A673 (cell line): ENCODE measurements around the gene SPX. TPM values are rescaled to one million over a fixed set of nuclear protein-coding genes. Genes with fewer than 3 reads are reported as not detected.

ENCODE experiments used
- BruUV-seq: library from RNA; stranded (reverse); fragments of 400-500 nt; replicated peaks from 2 replicates; lab custom pipeline; 2021; lab: Mats Ljungman, UMichigan
- CTCF ChIA-PET: fragments of 300-600 bp; sonication (Branson Sonifier 250); formaldehyde crosslinking; loops from one replicate; lab custom pipeline; 2022; ENCODE audit warnings: antibody characterized with exemption; lab: Charles Lee
- POLR2A ChIA-PET: fragments of 300-600 bp; sonication (Branson Sonifier 250); formaldehyde crosslinking; loops from one replicate; lab custom pipeline; 2022; ENCODE audit warnings: antibody characterized with exemption; ENCODE audit not compliant: low non-redundant PET; lab: Charles Lee
- DNase-seq: peaks from one replicate; pipeline ENCODE4 v3.0.0-alpha.2; 2015; ENCODE audit warnings: low spot score
- H3K27ac ChIP-seq: fragments of 200-600 bp; sonication (generic); 2 replicates; pipeline ENCODE4 v1.5.1; 2016; ENCODE audit warnings: mixed run types, low read depth, mild to moderate bottlenecking, mixed read lengths, antibody characterized with exemption, low read length; ENCODE audit not compliant: poor library complexity, severe bottlenecking
- H3K27me3 ChIP-seq: fragments of 200-600 bp; sonication (generic); replicated peaks from 2 replicates; pipeline ENCODE4 v1.6.1; 2017; ENCODE audit warnings: mixed run types, low read depth, mild to moderate bottlenecking, mixed read lengths, antibody characterized with exemption, low read length; ENCODE audit not compliant: insufficient read depth, poor library complexity
- H3K36me3 ChIP-seq: fragments of 200-600 bp; sonication (generic); 2 replicates; pipeline ENCODE4 v1.6.1; 2016; ENCODE audit warnings: mixed run types, mild to moderate bottlenecking, mixed read lengths, antibody characterized with exemption, low read length; ENCODE audit not compliant: insufficient read depth, poor library complexity, severe bottlenecking
- H3K4me1 ChIP-seq: fragments of 200-600 bp; sonication (generic); 2 replicates; pipeline ENCODE4 v1.6.1; 2017; ENCODE audit warnings: mixed run types, mild to moderate bottlenecking, mixed read lengths, antibody characterized with exemption, low read length; ENCODE audit not compliant: insufficient read depth, poor library complexity, severe bottlenecking
- H3K4me3 ChIP-seq: fragments of 200-600 bp; sonication (generic); 2 replicates; pipeline ENCODE4 v1.5.1; 2016; ENCODE audit warnings: low read depth, mixed run types, mild to moderate bottlenecking, mixed read lengths, low read length; ENCODE audit not compliant: poor library complexity, severe bottlenecking
- H3K9me3 ChIP-seq: fragments of 200-600 bp; sonication (generic); 2 replicates; pipeline ENCODE4 v1.6.1; 2016; ENCODE audit warnings: mixed run types, low read depth, mild to moderate bottlenecking, mixed read lengths, antibody characterized with exemption, low read length; ENCODE audit not compliant: poor library complexity, severe bottlenecking
- CTCF ChIP-seq: fragments of 300-800, 200-600 bp; sonication (generic); conservative IDR thresholded peaks from 2 replicates; pipeline ENCODE4 v1.5.1; 2017; ENCODE audit warnings: low read depth, mild to moderate bottlenecking, antibody characterized with exemption, low read length, moderate library complexity, mixed read lengths
- EZH2 ChIP-seq: fragments of 200-600 bp; sonication (generic); IDR thresholded peaks from 2 replicates; pipeline ENCODE4 v1.6.1; 2017; ENCODE audit warnings: borderline replicate concordance, low read depth, mild to moderate bottlenecking, mixed read lengths, antibody characterized with exemption, low read length; ENCODE audit not compliant: poor library complexity, severe bottlenecking
- intact Hi-C: fragments of 100-400 bp; cut with micrococcal nuclease; formaldehyde crosslinking; loops from one replicate; pipeline ENCODE4 v1.10.0; 2022; ENCODE audit not compliant: unreplicated experiment
- total RNA-seq: library from RNA; stranded (reverse); gene quantifications from 2 replicates; pipeline ENCODE4 v1.2.3, GENCODE V29; 2021

Gene SPX
- total RNA-seq, 1 experiment from 2014 or later: 0.28 TPM

- no TSS peak for BruUV-seq
- H3K27ac ChIP-seq: no peak overlapping the region
- no peaks in the 10 kb centered on the region for H3K9me3 ChIP-seq
- H3K4me1 ChIP-seq: no peaks in the 10 kb centered on the region
- no peak overlapping the region for H3K4me3 ChIP-seq
- intact Hi-C loops: no loop called here
- POLR2A ChIA-PET: no interaction called here
- H3K36me3 ChIP-seq: no peaks in the 10 kb centered on the region
- CTCF ChIA-PET: no interaction called here
- TF ChIP-seq CTCF (no peak), EZH2 (no peak)
- H3K27me3 ChIP-seq: no peaks in the 10 kb centered on the region
- DNase-seq: no peak
Measured at GRCh38 chr12:21559855-21560569, 33.9 kb downstream of the SPX start.

- TF ChIP-seq CTCF (no peak), EZH2 (no peak)
- ChIA-PET CTCF (no interaction called here), POLR2A (no interaction called here)
- Histone ChIP-seq H3K27ac (no peak overlapping the region), H3K27me3 (no peaks in the 10 kb centered on the region), H3K36me3 (no peaks in the 10 kb centered on the region), H3K4me1 (no peaks in the 10 kb centered on the region), H3K4me3 (no peak overlapping the region), H3K9me3 (no peaks in the 10 kb centered on the region)
- no peak for DNase-seq
- intact Hi-C loops: no loop called here
- BruUV-seq: no TSS peak
Measured at GRCh38 chr12:21561158-21561557, 35.1 kb downstream of the SPX start.

GRCh38 chr12:21562859-21563258 lies 36.8 kb downstream of the SPX start:
- TF ChIP-seq EZH2 (no peak), CTCF (no peak)
- no peak overlapping the region for H3K27ac ChIP-seq
- no peaks in the 10 kb centered on the region for H3K4me1 ChIP-seq
- no peaks in the 10 kb centered on the region for H3K36me3 ChIP-seq
- no peaks in the 10 kb centered on the region for H3K9me3 ChIP-seq
- intact Hi-C loops: no loop called here
- POLR2A ChIA-PET: no interaction called here
- DNase-seq: no peak
- CTCF ChIA-PET: no interaction called here
- no peak overlapping the region for H3K4me3 ChIP-seq
- H3K27me3 ChIP-seq: no peaks in the 10 kb centered on the region
- no TSS peak for BruUV-seq
